KMS-11 (cell line): ENCODE data around the gene MAPKBP1.
A peak's percentile ranks its signal among the peaks of the same experiment; 100 is the strongest.

Experiments
- H2AFZ ChIP-seq: fragments of 200-600 bp; sonication (generic); 2 replicates; pipeline ENCODE4 v1.6.1; 2016; ENCODE audit warnings: antibody characterized with exemption, mixed run types, low read depth
- H3K27ac ChIP-seq: fragments of 200-600 bp; sonication (generic); 2 replicates; pipeline ENCODE4 v1.6.1; 2016; ENCODE audit warnings: mild to moderate bottlenecking, mixed run types
- H3K27me3 ChIP-seq: fragments of 200-600 bp; sonication (generic); 2 replicates; pipeline ENCODE4 v1.6.1; 2017; ENCODE audit warnings: mild to moderate bottlenecking, low read depth, mixed run types, moderate library complexity; ENCODE audit not compliant: insufficient read depth
- H3K36me3 ChIP-seq: fragments of 200-600 bp; sonication (generic); 2 replicates; pipeline ENCODE4 v1.6.1; 2017; ENCODE audit warnings: mild to moderate bottlenecking, mixed run types; ENCODE audit not compliant: insufficient read depth
- H3K4me1 ChIP-seq: fragments of 200-600 bp; sonication (generic); 2 replicates; pipeline ENCODE4 v1.6.1; 2016; ENCODE audit warnings: mild to moderate bottlenecking, low read depth, mixed run types; ENCODE audit not compliant: poor library complexity, severe bottlenecking
- H3K4me2 ChIP-seq: fragments of 200-600 bp; sonication (generic); 2 replicates; pipeline ENCODE4 v1.7.0; 2016; ENCODE audit warnings: mild to moderate bottlenecking, mixed run types
- H3K4me3 ChIP-seq: fragments of 200-600 bp; sonication (generic); IDR thresholded peaks from 2 replicates; pipeline ENCODE4 v1.6.1; 2017; ENCODE audit warnings: low read depth, low read length, mixed read lengths; ENCODE audit not compliant: insufficient read depth
- H3K79me2 ChIP-seq: fragments of 200-600 bp; sonication (generic); 2 replicates; pipeline ENCODE4 v1.6.1; 2016; ENCODE audit warnings: low read depth, mixed run types; ENCODE audit not compliant: insufficient read depth
- H3K9ac ChIP-seq: fragments of 200-600 bp; sonication (generic); 2 replicates; pipeline ENCODE4 v1.6.1; 2016; ENCODE audit warnings: mild to moderate bottlenecking, mixed run types
- H4K20me1 ChIP-seq: fragments of 200-600 bp; sonication (generic); 2 replicates; pipeline ENCODE4 v1.6.1; 2016; ENCODE audit warnings: mild to moderate bottlenecking, mixed run types; ENCODE audit not compliant: insufficient read depth
- TF ChIP-seq, protein P1 (sequence below): fragments of 200-600 bp; sonication (generic); conservative IDR thresholded peaks from 2 replicates; pipeline ENCODE4 v1.6.1; 2017; ENCODE audit warnings: low read depth, mild to moderate bottlenecking, antibody characterized with exemption, low read length, moderate library complexity, mixed read lengths

MAPKBP1 gene

GRCh38 chr15:41790169-41790568 is 15.9 kb downstream of the MAPKBP1 start:
- Histone ChIP-seq H3K9ac (no peak overlapping the region), H3K36me3 (no peaks in the 10 kb centered on the region), H3K4me1 (peaks cover 18% of the 10 kb centered on the region), H2AFZ (no peak overlapping the region), H3K27ac (no peak overlapping the region), H4K20me1 (no peaks in the 10 kb centered on the region), H3K4me2 (no peak overlapping the region), H3K27me3 (no peaks in the 10 kb centered on the region), H3K79me2 (0 out of 2 replicates have a peak, but pooled peaks cover 4% of the 10 kb centered on the region), H3K4me3 (no peak overlapping the region)
- TF ChIP-seq, protein P1, sequence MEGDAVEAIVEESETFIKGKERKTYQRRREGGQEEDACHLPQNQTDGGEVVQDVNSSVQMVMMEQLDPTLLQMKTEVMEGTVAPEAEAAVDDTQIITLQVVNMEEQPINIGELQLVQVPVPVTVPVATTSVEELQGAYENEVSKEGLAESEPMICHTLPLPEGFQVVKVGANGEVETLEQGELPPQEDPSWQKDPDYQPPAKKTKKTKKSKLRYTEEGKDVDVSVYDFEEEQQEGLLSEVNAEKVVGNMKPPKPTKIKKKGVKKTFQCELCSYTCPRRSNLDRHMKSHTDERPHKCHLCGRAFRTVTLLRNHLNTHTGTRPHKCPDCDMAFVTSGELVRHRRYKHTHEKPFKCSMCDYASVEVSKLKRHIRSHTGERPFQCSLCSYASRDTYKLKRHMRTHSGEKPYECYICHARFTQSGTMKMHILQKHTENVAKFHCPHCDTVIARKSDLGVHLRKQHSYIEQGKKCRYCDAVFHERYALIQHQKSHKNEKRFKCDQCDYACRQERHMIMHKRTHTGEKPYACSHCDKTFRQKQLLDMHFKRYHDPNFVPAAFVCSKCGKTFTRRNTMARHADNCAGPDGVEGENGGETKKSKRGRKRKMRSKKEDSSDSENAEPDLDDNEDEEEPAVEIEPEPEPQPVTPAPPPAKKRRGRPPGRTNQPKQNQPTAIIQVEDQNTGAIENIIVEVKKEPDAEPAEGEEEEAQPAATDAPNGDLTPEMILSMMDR = no peak

GRCh38 chr15:41790756-41791546 is 16.7 kb downstream of the MAPKBP1 start:
- Histone ChIP-seq H3K4me1 (peaks cover 18% of the 10 kb centered on the region), H3K79me2 (no peaks in the 10 kb centered on the region), H3K4me3 (no peak overlapping the region), H2AFZ (no peak overlapping the region), H3K4me2 (peak overlapping the region; percentile 23; the same call in 1 of the 2 replicates), H3K9ac (no peak overlapping the region), H3K27ac (peak overlapping the region; percentile 7; the same call in 1 of the 2 replicates), H3K36me3 (no peaks in the 10 kb centered on the region), H4K20me1 (no peaks in the 10 kb centered on the region), H3K27me3 (no peaks in the 10 kb centered on the region)
- TF ChIP-seq, protein P1 = no peak

DNA sequence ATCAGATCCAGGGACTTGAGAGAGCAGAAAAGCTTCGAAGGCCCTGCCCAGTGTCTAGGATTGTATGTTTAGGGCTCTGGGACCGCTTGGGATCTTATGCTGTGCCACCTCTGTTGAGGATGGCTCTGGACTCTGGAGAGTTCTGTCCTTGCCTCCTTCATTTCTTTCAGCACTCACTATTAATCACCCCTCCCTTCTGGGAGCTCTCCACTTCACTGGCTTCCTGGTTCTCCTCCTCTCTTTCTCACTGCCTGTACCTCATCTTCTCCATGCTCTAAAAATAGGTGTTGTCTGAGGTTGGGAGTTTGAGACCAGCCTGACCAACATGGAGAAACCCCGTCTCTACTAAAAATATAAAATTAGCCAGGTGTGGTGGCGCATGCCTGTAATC is 17.3 kb downstream of the MAPKBP1 start:
- Histone ChIP-seq H2AFZ (no peak overlapping the region), H3K27me3 (no peaks in the 10 kb centered on the region), H4K20me1 (no peaks in the 10 kb centered on the region), H3K4me3 (no peak overlapping the region), H3K79me2 (no peaks in the 10 kb centered on the region), H3K36me3 (no peaks in the 10 kb centered on the region), H3K4me1 (peaks cover 20% of the 10 kb centered on the region), H3K27ac (peak overlapping the region; percentile 7; the same call in 1 of the 2 replicates), H3K9ac (no peak overlapping the region), H3K4me2 (0 out of 2 replicates have a peak overlapping the region, but pooled peaks have one; percentile 23)
- TF ChIP-seq, protein P1 = no peak

- H3K27me3 ChIP-seq = no peaks in the 10 kb centered on the region
- H2AFZ ChIP-seq = no peak overlapping the region
- H4K20me1 ChIP-seq = no peaks in the 10 kb centered on the region
- no peaks in the 10 kb centered on the region for H3K36me3 ChIP-seq
- H3K79me2 ChIP-seq = no peaks in the 10 kb centered on the region
- no peak overlapping the region for H3K27ac ChIP-seq
- H3K9ac ChIP-seq = no peak overlapping the region
- H3K4me3 ChIP-seq = no peak overlapping the region
- no peak overlapping the region for H3K4me2 ChIP-seq
- peaks cover 26% of the 10 kb centered on the region for H3K4me1 ChIP-seq
- TF ChIP-seq, protein P1 = no peak
These were observed 17.8 kb downstream of the MAPKBP1 start for GRCh38 chr15:41792000-41792637.
